Heart left ventricle (tissue), 16 donors: ENCODE data around the gene BEND7. TPM values are rescaled to one million over a fixed set of nuclear protein-coding genes. Genes with fewer than 3 reads are reported as not detected.

Source experiments
- ATAC-seq, 4 donors: fragments of 200-7000 bp; cut with Tn5 transposase; one replicate each; pipeline ENCODE4 v1.9.1; 2020 to 2022; ENCODE audit warnings: moderate library complexity in 4 of 4, mild to moderate bottlenecking in 3 of 4, moderate number of reproducible peaks in 1 of 4
- DNase-seq, 5 donors: peaks; one replicate each; pipeline ENCODE4 v3.0.0-alpha.2; 2020
- H3K27ac ChIP-seq, 12 donors: fragments of 200-600 bp; sonication (generic) in 4 of 12; one replicate each; pipeline versions ENCODE4 v1.5.0 to v1.8.0; 2016 to 2022; ENCODE audit warnings: mild to moderate bottlenecking in 2 of 12
- H3K27me3 ChIP-seq, 9 donors: fragments of 200-600 bp; sonication (generic) in 2 of 9; one replicate each; pipeline versions ENCODE4 v1.5.1 to v1.8.0; 2016 to 2022; ENCODE audit warnings: mild to moderate bottlenecking in 3 of 9
- H3K36me3 ChIP-seq, 9 donors: fragments of 200-600 bp; sonication (generic) in 2 of 9; one replicate each; pipeline versions ENCODE4 v1.5.0 to v1.8.0; 2018 to 2022; ENCODE audit warnings: mild to moderate bottlenecking in 2 of 9
- H3K4me1 ChIP-seq, 12 donors: fragments of 200-600 bp; sonication (generic) in 4 of 12; one replicate each; pipeline versions ENCODE4 v1.5.0 to v1.8.0; 2016 to 2022; ENCODE audit warnings: mild to moderate bottlenecking in 3 of 12
- H3K4me3 ChIP-seq, 12 donors: fragments of 200-600 bp; sonication (generic) in 4 of 12; one replicate each; pipeline versions ENCODE4 v1.5.0 to v1.8.0; 2017 to 2022; ENCODE audit warnings: mild to moderate bottlenecking in 9 of 12, moderate library complexity in 4 of 12
- H3K9me3 ChIP-seq, 12 donors: fragments of 200-600 bp; sonication (generic) in 4 of 12; one replicate each; pipeline versions ENCODE4 v1.5.0 to v1.8.0; 2016 to 2022; ENCODE audit warnings: mild to moderate bottlenecking in 1 of 12
- POLR2A ChIP-seq, 2 donors: fragments of 450-650 bp; IDR thresholded peaks; one replicate each; pipeline ENCODE4 v1.6.1; 2017; ENCODE audit warnings: antibody characterized with exemption in 2 of 2, mild to moderate bottlenecking in 2 of 2, moderate library complexity in 2 of 2
- WGBS, 4 donors: extraction: QIAGEN DNeasy Blood & Tissue Kit in 2 of 4; methylation state at CpG; one replicate each; pipeline versions ENCODE4 v1.1.5 to v1.1.7; 2013 to 2018; 5-methylcytosine and 5-hydroxymethylcytosine counted together
- intact Hi-C, 10 donors: fragments of 100-400 bp; cut with DNase I; formaldehyde crosslinking; loops; one replicate each; pipeline versions ENCODE4 v1.11.1 to v1.14.2; 2022
- polyA plus RNA-seq, 2 donors: library from polyadenylated mRNA; stranded (reverse); fragments of 200-250 nt; gene quantifications; one replicate each; pipeline ENCODE4 v1.2.3, GENCODE V29; 2013
- total RNA-seq, 9 donors: library from RNA; depleted of rRNA in 2 of 9; stranded (reverse); fragments of >200 nt in 2 of 9; fragmentation: NEBNext Ultra II Directional in 3 of 9; extraction: Animal tissue kit (Norgen Biotek cat#: 25700) in 3 of 9; gene quantifications; one replicate each; pipeline versions ENCODE4 v1.1.0 to v1.2.4, GENCODE V29; 2016 to 2023
- TF ChIP-seq, protein P1 (sequence below), 12 donors: fragments of 200-600 bp; sonication (generic) in 4 of 12; IDR thresholded peaks; one replicate each; pipeline versions ENCODE4 v1.5.0 to v1.8.0; 2018 to 2022; ENCODE audit warnings: antibody characterized with exemption in 12 of 12, mild to moderate bottlenecking in 5 of 12
- donor health status: ischemic (EF 13 %, LVEDD 7.1; RV severe dilation, severe dysfunction).
- donor health status: healthy with polysubstance abuse.
- donor health status: DM: no; HTN: yes; CAD: no.
- donor health status: DM: no; HTN: no; CAD: no.
- donor health status: ischemic (EF 25% LVEDD 6.9; RV normal size, moderate dysfunction).
- donor health status: ischemic (EF 25% LVEDD 5.7; RV mildly dilated, moderate dysfunction).
- donor health status: healthy.
- donor health status: DM: yes; HTN: yes; CAD: no.
- donor health status: ischemic (EF 35%, LVEDD 5.7; RV mildly dilated, moderate dysfunction).
- donor health status: nonischemic (EF 11% LVEDD 7.7; RV severe dilation, severe dysfunction).
- donor health status: DM: yes; HTN: yes; CAD: no.
- donor health status: PGD.
- donor health status: ischemic (EF 29% LVEDD 5.4; RV normal size, mild dysfunction).
- donor health status: nonischemic (EF 23%, LVEDD 6.1; RV moderate dilation, normal function).

Gene BEND7
- total and polyA plus RNA-seq, 11 donors, result 5.5 to 30.5 (median 11.9) TPM

DNA sequence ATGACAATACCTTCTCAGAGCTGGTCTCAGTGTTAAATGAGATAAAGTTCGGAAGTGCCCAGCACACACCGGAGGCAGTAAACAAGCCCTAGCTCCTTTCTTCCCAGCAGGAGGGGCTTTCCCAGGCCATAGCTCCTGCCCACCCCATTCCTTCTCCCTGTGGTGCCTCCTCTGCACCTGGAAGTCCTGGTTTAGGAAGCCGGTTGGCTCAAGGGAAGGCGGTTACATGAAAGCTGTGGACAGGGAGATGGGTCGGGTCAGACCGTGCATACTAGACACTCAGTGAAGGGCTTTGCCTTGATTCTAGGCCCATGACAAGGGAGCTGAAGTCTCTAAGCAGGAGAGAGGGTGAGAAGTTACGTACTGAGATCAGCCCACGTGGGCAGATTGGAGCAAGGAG, 8.6 kb downstream of the BEND7 start:
- H3K27ac ChIP-seq, result no peak overlapping the region
- DNase-seq (no peak), ATAC-seq (no peak)
- no peak for TF ChIP-seq POLR2A (IDR thresholded peaks at IDR 0.05)
- 91 to 94% (median 92%) methylated on average over 8 of the region's 8 CpGs for WGBS, 4 donors
- H3K4me1 ChIP-seq, result peaks cover 0 to 6% (median 0%) of the 10 kb centered on the region in 12 donors
- peaks cover 0 to 22% (median 7%) of the 10 kb centered on the region in 9 donors for H3K36me3 ChIP-seq
- no peak overlapping the region for H3K4me3 ChIP-seq
- H3K9me3 ChIP-seq, result no peaks in the 10 kb centered on the region
- H3K27me3 ChIP-seq, result no peaks in the 10 kb centered on the region
- intact Hi-C loops, result loop anchor here in 4 of 10 donors (10.0 kb wide), 2 partner anchors 145 to 355 kb away; partner anchors contain the start of gene MCM10 (in 2 of the 4)

DNA sequence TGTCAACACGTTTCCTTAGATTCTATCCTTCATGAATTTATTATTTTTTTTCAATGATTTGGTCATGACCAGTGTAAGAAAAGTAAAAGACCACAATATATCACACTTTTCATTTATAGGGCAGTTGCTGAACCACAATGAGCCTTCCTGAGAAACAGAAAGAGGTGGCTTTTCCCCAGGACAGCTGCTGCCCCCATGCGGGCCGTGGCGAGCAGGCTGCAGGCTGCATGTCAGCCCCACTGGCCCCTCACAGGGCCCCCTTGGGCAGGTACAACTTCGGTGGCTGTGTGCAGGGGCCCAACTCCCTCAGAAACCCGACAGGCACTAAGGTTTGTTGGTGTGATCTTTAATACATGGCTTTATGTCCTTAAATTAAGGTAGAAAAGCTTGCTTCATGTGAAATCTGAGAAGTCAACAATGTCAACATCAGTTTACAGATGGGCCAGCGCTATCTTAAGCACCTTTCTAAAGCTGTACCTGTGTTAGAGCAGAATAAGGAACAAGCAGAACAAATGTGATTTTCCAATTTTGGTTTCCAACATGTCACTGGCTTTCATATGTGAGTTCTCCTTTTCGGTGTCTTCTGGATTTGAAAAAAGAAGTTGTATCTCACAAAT, 10.6 kb downstream of the BEND7 start:
- DNase-seq, result no peak
- no peak for TF ChIP-seq POLR2A (IDR thresholded peaks at IDR 0.05)
- TF ChIP-seq, protein P1, sequence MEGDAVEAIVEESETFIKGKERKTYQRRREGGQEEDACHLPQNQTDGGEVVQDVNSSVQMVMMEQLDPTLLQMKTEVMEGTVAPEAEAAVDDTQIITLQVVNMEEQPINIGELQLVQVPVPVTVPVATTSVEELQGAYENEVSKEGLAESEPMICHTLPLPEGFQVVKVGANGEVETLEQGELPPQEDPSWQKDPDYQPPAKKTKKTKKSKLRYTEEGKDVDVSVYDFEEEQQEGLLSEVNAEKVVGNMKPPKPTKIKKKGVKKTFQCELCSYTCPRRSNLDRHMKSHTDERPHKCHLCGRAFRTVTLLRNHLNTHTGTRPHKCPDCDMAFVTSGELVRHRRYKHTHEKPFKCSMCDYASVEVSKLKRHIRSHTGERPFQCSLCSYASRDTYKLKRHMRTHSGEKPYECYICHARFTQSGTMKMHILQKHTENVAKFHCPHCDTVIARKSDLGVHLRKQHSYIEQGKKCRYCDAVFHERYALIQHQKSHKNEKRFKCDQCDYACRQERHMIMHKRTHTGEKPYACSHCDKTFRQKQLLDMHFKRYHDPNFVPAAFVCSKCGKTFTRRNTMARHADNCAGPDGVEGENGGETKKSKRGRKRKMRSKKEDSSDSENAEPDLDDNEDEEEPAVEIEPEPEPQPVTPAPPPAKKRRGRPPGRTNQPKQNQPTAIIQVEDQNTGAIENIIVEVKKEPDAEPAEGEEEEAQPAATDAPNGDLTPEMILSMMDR (IDR thresholded peaks at IDR 0.05), result peak in 9 of 12 donors; percentile 6 to 40 (median 24)
- 56 to 66% (median 57%) methylated on average over 8 of the region's 8 CpGs for WGBS, 4 donors
- Histone ChIP-seq H3K27ac (no peak overlapping the region), H3K9me3 (no peaks in the 10 kb centered on the region), H3K4me3 (peak overlapping the region in 1 of 12 donors; percentile 15), H3K36me3 (peaks cover 0 to 15% (median 6%) of the 10 kb centered on the region in 9 donors), H3K4me1 (peaks cover 0 to 6% (median 0%) of the 10 kb centered on the region in 12 donors), H3K27me3 (no peaks in the 10 kb centered on the region)
- intact Hi-C loops, result loop anchor here in 2 of 10 donors (5.0 to 10.0 kb wide), 2 partner anchors 76 to 353 kb away; partner anchors contain the start of gene MCM10 (in 1 of the 2)
- peak in 3 of 4 donors; percentile 44 to 59 (median 48) for ATAC-seq

DNA sequence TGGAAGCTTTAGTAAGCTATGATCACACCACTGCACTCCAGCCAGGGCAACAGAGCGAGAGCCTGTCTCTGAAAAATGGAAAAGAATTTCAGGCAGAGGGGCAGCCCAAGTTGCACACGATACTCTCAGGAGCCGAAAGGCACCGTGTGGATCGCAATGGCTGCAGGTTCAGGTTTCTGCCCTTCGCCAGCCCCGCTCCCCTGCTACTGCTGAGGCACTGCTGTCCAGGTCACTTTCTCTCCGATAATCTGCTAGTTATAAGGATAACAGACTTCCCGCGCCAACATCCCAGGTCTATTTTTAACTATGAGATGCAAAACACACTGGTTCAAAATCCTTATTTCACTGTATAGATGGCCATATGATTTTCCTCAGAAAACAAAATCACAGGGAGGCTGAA, 11.1 kb downstream of the BEND7 start:
- no peak for DNase-seq
- TF ChIP-seq POLR2A (IDR thresholded peaks at IDR 0.05), result no peak
- TF ChIP-seq, protein P1 (IDR thresholded peaks at IDR 0.05), result no peak
- H3K4me3 ChIP-seq, result peak overlapping the region in 1 of 12 donors; percentile 15
- H3K4me1 ChIP-seq, result peaks cover 0 to 6% (median 0%) of the 10 kb centered on the region in 12 donors
- no peaks in the 10 kb centered on the region for H3K9me3 ChIP-seq
- intact Hi-C loops, result loop anchor here in 2 of 10 donors (2.0 to 10.0 kb wide), 3 partner anchors 23 to 353 kb away; partner anchors contain the start of gene MCM10 (in 1 of the 2)
- 49 to 64% (median 57%) methylated on average over 10 of the region's 10 CpGs for WGBS, 4 donors
- no peak for ATAC-seq
- peaks cover 0 to 13% (median 5%) of the 10 kb centered on the region in 9 donors for H3K36me3 ChIP-seq
- H3K27me3 ChIP-seq, result no peaks in the 10 kb centered on the region
- no peak overlapping the region for H3K27ac ChIP-seq

DNA sequence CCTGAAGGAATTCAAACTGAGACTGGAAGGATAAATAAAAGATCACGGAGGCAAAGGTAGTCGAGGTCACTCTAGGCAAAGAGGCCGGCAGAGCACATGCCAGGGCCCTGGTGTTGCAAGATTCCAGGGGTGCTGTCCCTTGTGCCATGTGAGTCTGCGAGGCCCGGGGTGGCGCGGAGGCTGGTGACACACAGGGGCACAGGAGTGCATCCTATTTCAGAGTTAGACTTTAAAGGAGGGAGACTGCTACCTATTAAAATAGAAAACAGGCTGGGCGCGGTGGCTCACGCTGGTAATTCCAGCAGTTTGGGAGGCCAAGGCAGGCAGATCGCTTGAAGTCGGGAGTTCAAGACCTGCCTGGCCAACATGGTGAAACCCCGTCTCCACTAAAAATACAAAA, 12.6 kb downstream of the BEND7 start:
- intact Hi-C loops, result loop anchor here in 2 of 10 donors (2.0 to 10.0 kb wide), 3 partner anchors 21 to 351 kb away; partner anchors contain the start of gene MCM10 (in 1 of the 2)
- 88 to 91% (median 90%) methylated on average over 13 of the region's 13 CpGs for WGBS, 4 donors
- Histone ChIP-seq H3K36me3 (peaks cover 0 to 10% (median 0%) of the 10 kb centered on the region in 9 donors), H3K27me3 (no peaks in the 10 kb centered on the region), H3K27ac (no peak overlapping the region), H3K4me3 (no peak overlapping the region), H3K4me1 (peaks cover 0 to 6% (median 0%) of the 10 kb centered on the region in 12 donors), H3K9me3 (no peaks in the 10 kb centered on the region)
- no peak for DNase-seq
- TF ChIP-seq, protein P1 (IDR thresholded peaks at IDR 0.05), result no peak
- no peak for TF ChIP-seq POLR2A (IDR thresholded peaks at IDR 0.05)
- no peak for ATAC-seq
